ENCODE data around the gene LIPT1.
"Not testable (repeated sequence)": the region's sequence is repeated elsewhere in the genome, so short reads cannot be mapped to it uniquely, and the experiment has no call there.

Gene LIPT1

GRCh38 chr2:99154643-99155536 lies at the start of gene LIPT1, which contains the start of gene TSGA10:
Gene LIPT1 (plus strand): TSS chr2:99154967. CDS start chr2:99161958, 6,991 bp downstream.
Gene TSGA10 (minus strand): TSS chr2:99154942. CDS start chr2:99109439, 45,503 bp downstream.
- peak; percentile 91 for DNase-seq

GRCh38 chr2:99106913-99107312 lies 47.9 kb upstream of the LIPT1 start:
- DNase-seq = no peak

- DNase-seq = no peak
Observed at GRCh38 chr2:99111236-99111635, 43.5 kb upstream of the LIPT1 start.

- no peak for DNase-seq
Observed at GRCh38 chr2:99111945-99112344, 42.8 kb upstream of the LIPT1 start.

- no peak for DNase-seq
Observed at GRCh38 chr2:99112617-99113016, 42.1 kb upstream of the LIPT1 start.

- DNase-seq = no peak
Observed at GRCh38 chr2:99127981-99128380, 26.8 kb upstream of the LIPT1 start.

- DNase-seq = not testable (repeated sequence)
Observed at GRCh38 chr2:99135044-99135556, 19.7 kb upstream of the LIPT1 start.

GRCh38 chr2:99139003-99139402 lies 15.8 kb upstream of the LIPT1 start:
- DNase-seq = no peak

GRCh38 chr2:99140056-99140859 lies 14.5 kb upstream of the LIPT1 start:
- no peak for DNase-seq

- peak; percentile 46 for DNase-seq
Observed at GRCh38 chr2:99140860-99141109, 14.0 kb upstream of the LIPT1 start.

GRCh38 chr2:99141110-99142108 lies 13.4 kb upstream of the LIPT1 start, which contains the start of gene C2orf15:
Gene C2orf15 (plus strand): TSS chr2:99141707. CDS start chr2:99150559, 8,852 bp downstream.
- peak; percentile 71 for DNase-seq

GRCh38 chr2:99150706-99151105 lies 4.1 kb upstream of the LIPT1 start:
- DNase-seq = no peak

GRCh38 chr2:99152199-99152895 lies 2.4 kb upstream of the LIPT1 start:
- DNase-seq = no peak

- no peak for DNase-seq
Observed at GRCh38 chr2:99153921-99154604, 704 bp upstream of the LIPT1 start.

- DNase-seq = no peak
Observed at GRCh38 chr2:99156891-99157290, 2.1 kb downstream of the LIPT1 start.

- no peak for DNase-seq
Observed at GRCh38 chr2:99158599-99158998, 3.8 kb downstream of the LIPT1 start.

- no peak for DNase-seq
Observed at GRCh38 chr2:99159594-99159993, 4.8 kb downstream of the LIPT1 start.

- no peak for DNase-seq
Observed at GRCh38 chr2:99166218-99166617, 11.5 kb downstream of the LIPT1 start.

GRCh38 chr2:99169534-99169933 lies 14.8 kb downstream of the LIPT1 start:
- no peak for DNase-seq

- DNase-seq = no peak
Observed at GRCh38 chr2:99171377-99172140, 16.8 kb downstream of the LIPT1 start.

Measured in amniotic stem cell (primary cell).